HG03571 (cell line): ENCODE measurements around the gene CCR4.
"Not testable (repeated sequence)": the region's sequence is repeated elsewhere in the genome, so short reads cannot be mapped to it uniquely, and the experiment has no call there.

Source experiments
- ATAC-seq: cut with Tn5 transposase; IDR thresholded peaks from one replicate; pipeline ENCODE4 v1.9.1; 2021; ENCODE audit not compliant: unreplicated experiment

The CCR4 gene

DNA sequence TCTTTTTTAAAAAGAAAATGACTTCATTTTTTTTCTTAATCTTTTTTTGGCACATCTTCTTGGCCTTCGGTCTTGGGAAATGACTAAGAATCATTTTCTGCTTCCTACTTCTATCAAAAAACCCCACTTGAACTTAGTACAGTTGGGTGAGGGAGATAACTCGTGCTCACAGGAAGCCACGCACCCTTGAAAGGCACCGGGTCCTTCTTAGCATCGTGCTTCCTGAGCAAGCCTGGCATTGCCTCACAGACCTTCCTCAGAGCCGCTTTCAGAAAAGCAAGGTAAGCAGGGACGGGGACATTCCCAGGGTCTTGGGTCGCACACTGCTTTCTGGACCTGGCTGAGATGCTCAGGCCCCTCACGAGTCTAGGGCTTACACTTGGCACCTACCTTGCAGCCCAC lies at the start of gene CCR4:
Gene CCR4, plus strand, starts transcription at position 235 of the 402 bp plus-strand sequence. CDS start 1,779 bp downstream, outside the sequence.
- no peak for ATAC-seq

DNA sequence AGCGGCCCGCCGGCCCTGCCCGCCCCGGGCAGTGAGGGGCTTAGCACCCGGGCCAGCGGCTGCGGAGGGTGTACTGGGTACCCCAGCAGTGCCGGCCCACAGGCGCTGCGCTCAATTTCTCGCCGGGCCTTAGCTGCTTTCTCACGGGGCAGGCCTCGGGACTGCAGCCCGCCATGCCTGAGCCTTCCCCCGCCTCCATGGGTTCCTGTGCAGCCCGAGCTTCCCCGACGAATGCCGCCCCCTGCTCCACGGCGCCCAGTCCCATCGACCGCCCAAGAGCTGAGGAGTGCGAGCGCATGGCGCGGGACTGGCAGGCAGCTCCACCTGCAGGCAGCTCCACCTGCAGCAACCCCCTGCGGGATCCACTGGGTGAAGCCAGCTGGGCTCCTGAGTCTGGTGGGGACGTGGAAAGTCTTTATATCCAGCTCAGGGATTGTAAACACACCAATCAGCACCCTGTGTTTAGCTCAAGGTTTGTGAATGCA lies 48.5 kb upstream of the CCR4 start:
- ATAC-seq, result not testable (repeated sequence)

DNA sequence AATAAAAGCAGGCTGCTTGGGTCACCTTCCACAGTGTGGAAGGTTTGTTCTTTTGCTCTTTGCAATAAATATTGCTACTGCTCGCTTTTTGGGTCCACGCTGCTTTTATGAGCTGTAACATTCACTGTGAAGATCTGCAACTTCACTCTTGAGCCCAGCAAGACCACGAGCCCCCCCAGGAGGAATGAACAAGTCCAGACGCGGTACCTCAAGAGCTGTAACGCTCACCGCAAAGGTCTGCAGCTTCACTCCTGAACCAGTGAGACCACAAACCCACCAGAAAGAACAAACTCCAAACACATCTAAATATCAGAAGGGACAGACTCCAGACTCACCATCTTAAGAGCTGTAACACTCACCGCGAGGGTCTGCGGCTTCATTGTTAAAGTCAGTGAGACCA lies 47.5 kb upstream of the CCR4 start:
- no peak for ATAC-seq

DNA sequence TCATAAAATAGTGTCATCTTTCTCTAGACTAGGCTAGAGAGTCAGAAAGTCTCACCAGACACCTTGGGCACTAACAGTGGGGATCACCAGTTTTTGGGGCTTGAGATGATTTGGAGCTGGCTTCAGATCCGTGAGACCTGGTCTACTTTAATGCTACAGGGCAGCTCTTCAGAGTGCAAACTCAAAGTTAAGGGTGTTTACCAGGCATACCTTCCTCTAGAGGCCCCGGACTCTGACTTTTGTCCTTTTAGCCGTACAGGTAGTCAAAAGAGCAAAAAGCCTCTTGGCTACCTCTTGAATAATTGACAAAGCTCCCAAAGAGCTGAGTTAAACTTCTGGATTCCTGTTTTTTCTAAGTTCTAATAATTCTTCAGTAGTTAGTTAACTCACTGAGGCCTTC lies 41.4 kb upstream of the CCR4 start:
- no peak for ATAC-seq

DNA sequence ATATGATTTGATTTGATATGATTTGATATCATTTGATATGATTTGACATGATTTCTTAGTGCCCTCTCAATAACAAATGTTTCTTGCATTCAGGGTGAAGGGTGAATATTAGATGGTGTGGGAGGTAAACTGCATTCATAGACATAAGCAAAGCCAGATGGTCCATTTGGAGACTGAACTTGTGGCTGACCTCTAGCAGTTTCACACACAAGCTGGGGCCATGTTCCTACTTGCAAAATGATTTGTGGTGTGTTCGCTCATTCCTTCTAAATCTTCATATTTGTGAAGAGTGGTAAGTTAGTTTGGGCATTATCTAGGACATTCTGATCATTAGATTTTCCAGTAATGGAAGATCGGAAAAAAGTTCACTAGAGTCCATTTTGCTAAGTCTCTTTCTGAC lies 40.5 kb upstream of the CCR4 start:
- ATAC-seq, result no peak

DNA sequence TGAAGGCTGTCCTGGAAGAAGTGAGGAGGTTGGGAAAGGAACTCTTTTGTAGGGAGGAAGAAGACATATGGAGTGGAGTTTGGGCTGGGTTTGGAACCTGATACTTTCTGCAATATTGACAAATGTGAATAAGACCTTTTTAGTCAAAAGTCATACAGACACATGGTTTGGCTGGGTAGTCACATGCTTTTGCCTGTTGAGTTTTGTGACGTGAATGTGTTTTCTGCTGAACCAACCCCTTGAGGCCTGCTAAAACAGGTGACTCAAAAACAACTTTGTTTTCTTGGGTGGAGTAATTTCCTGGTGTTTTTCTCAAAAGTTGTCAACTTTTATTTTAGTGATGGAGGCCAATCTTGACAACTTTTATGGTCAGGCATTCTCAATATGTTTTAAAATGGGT lies 39.4 kb upstream of the CCR4 start:
- no peak for ATAC-seq

DNA sequence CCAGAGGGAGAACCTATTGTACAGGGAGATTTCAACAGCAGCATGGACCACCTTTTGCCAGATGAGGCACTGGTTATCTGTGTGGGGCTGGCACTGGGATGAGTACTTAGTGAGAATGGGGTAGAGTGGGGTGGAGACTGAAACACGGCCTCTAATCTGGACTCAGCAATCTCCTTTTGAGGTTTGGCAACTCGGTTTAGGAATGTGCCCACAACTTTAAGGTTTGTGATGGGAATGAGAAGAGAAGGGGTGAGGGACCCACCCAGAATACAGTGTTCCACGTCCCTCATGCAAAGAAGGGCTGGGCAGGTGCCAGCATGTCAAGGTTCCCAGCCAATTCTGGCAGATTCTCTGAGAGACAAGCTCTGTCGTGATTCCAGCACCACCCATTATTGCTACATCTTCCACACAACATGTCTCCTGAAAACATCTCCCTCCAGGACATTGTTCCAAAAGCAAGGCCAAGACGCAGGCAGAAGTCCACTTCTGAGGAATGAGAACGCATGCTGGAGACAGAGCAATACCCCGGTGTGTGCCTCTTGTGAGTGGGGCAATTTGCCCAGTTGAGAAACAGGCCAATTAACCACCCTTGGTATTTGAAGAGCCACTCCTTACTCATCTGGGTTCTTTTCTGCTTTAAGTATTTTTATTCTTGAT lies 37.5 kb upstream of the CCR4 start:
- ATAC-seq, result no peak

DNA sequence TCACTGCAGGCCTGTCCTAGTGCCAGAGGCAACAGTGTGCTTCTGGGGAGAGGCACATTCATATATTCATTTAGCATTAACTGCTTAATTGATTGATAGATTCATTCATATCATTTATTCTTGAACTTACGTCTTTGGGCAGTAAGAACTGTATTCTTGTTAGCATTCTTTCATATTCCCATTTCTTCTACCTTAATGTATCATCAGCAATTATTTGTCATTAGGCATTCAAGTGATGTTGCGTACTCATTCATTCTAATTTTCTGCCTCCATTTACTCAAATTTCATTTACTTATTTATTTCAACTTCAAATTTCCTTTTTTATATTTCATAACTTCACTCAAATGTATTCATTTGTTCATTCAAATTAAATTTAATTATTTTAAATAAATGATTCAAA lies 31.5 kb upstream of the CCR4 start:
- no peak for ATAC-seq

DNA sequence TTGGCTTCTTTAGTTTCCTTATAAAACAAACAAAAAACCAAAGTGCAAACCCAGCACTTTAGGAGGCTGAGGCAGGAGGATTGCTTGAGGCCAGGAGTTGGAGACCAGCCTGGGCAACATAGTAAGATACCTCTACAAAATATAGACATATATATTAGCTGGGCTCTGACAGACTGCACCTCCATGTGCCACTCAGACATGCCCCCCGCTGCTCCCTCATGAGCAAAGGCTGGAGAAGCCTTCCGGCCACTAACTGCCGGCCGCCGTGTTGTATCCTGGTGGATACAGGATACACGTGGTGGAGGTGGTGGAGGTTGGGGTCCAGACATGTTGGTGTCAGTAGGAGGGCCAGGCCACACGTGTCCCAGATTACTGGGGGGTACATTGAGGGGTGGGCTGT lies 29.4 kb upstream of the CCR4 start:
- ATAC-seq, result no peak

DNA sequence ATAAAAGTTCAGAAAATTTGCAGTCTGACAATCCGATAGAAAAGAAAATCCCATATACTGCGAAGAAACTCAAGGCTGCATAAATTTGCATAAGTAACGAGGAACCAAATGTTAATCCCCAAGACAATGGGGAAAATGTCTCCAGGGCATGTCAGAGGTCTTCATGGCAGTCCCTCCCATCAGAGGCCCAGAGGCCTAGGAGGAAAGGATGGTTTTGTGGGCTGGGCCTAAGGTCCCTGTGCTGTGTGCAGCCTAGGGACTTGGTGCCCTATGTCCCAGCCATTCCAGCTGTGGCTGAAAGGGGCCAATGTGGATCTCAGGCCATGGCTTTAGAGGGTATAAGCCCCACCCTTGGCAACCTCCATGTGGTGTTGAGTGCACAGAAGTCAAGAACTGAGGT lies 21.3 kb upstream of the CCR4 start:
- no peak for ATAC-seq

DNA sequence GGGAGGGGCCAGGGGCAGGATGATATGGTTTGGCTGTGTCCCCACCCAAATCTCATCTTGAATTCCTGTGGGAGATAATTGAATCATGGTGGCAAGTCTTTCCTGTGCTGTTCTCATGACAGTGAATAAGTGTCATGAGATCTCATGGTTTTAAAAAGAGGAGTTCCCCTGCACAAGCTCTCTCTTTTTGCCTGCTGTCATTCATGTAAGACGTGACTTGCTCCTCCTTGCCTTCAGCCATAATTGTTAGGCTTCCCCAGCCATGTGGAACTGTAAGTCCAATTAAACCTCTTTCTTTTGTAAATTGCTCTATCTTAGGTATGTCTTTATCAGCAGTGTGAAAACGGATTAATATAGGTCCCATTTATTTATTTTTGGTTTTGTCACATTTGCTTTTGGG lies 20.2 kb upstream of the CCR4 start:
- ATAC-seq, result not testable (repeated sequence)

DNA sequence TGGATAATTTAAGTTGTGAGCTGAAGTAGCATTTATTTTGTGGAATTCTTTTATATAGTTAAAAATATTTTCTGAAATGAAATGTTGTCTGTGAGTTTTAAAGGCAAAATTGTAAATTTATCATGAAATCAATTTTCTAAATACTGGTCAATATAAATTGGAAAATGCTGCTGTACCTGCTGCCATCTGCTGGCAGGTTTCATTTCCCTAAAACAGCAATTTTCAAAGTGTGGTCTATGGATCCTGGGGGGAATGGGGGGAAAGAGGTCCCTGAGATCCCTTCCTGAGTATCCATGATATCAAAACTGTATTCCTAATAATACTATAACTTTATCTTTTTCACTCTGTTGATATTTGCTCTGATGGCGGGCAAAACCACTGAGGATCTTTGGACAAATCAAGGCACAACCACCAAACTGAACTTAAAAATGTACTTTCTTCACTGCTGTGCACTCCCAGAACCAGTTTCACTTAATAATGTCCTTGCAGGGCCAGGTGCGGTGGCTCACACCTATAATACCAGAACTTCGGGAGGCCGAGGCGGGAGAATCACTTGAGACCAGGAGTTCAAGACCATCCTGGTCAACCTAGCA lies 17.2 kb upstream of the CCR4 start:
- ATAC-seq, result no peak

DNA sequence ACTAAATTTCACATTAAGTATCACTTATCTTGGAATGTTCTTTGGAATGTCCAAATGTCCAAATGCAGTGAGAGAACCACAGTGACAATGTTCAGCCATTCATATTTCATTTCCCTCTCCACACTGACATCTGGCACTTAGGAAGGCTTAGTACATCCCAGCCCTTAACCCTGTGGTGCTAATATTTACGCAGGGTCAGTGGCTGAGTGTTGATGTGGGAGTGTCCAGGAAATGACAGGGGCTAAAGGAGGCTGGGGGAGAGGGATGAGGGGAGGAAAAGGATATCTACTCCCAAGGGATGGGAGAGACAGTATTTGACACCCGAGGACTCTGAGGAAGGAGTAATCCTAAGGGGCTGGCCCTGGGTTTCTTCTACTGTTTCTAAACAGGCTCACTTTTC lies 14.1 kb upstream of the CCR4 start:
- no peak for ATAC-seq

DNA sequence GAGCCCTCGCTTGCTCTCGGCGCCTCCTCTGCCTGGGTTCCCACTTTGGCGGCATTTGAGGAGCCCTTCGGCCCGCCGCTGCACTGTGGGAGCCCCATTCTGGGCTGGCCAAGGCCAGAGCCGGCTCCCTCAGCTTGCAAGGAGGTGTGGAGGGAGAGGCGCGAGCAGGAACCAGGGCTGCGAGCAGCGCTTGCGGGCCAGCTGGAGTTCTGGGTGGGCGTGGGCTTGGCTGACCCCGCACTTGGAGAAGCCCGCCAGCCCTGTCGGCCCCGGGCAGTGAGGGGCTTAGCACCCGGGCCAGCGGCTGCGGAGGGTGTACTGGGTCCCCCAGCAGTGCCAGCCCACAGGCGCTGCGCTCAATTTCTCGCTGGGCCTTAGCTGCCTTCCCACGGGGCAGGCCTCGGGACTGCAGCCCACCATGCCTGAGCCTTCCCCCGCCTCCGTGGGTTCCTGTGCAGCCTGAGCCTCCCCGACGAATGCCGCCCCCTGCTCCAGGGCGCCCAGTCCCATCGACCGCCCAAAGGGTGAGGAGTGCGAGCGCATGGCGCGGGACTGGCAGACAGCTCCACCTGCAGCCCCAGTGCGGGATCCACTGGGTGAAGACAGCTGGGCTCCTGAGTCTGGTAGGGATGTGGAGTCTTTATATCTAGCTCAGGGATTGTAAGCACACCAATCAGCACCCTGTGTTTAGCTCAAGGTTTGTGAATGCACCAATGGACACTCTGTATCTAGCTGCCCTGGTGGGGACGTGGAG lies 11.7 kb upstream of the CCR4 start:
- ATAC-seq, result not testable (repeated sequence)

DNA sequence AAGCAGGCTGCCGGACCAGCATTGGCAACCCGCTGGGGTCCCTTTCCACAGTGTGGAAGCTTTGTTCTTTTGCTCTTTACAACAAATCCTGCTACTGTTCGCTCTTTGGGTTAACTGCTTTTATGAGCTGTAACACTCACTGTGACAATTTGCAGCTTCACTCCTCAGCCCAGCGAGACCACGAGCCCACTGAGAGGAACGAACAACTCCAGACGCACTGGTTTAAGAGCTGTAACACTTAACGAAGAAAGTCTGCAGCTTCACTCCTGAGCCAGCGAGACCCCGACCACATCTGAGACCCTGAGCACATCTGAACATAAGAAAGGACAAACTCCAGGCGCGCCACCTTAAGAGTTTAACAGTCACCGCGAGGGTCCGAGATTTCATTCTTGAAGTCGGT lies 10.7 kb upstream of the CCR4 start:
- no peak for ATAC-seq

DNA sequence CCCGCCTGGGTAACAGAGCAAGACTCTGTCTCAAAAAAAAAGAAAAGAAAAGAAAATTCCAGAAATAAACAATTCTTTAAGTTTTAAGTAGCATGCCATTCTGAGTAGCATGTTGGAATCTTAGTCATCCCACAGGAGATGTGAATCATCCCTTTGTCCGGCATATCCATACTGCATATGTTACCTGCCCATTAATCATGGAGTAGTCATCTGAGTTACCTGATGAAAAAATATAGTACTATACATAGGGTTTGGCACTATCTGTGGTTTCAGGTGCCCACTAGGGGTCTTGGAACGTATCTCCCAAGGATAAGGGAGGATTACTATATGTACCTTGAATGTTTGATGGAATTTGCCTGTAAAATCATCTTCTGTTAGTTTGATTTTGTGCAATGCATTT lies 6.3 kb upstream of the CCR4 start:
- ATAC-seq, result no peak

DNA sequence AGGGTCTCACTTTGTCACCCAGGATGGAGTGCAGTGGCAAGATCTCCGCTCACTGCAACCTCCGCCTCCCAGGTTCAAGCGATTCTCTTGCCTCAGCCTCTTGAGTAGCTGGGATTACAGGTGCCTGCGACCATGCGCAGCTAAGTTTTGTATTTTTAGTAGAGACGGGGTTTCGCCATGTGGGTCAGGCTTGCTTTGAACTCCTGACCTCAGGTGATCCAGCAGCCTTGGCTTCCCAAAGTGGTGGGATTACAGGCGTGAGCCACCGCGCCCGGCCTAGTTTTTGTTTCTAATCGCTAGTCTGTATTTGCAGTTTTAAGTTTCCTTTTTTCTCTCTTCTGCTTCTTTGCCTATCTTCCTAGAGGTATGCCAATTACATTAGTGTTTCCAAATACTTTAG lies 5.8 kb upstream of the CCR4 start:
- not testable (repeated sequence) for ATAC-seq

DNA sequence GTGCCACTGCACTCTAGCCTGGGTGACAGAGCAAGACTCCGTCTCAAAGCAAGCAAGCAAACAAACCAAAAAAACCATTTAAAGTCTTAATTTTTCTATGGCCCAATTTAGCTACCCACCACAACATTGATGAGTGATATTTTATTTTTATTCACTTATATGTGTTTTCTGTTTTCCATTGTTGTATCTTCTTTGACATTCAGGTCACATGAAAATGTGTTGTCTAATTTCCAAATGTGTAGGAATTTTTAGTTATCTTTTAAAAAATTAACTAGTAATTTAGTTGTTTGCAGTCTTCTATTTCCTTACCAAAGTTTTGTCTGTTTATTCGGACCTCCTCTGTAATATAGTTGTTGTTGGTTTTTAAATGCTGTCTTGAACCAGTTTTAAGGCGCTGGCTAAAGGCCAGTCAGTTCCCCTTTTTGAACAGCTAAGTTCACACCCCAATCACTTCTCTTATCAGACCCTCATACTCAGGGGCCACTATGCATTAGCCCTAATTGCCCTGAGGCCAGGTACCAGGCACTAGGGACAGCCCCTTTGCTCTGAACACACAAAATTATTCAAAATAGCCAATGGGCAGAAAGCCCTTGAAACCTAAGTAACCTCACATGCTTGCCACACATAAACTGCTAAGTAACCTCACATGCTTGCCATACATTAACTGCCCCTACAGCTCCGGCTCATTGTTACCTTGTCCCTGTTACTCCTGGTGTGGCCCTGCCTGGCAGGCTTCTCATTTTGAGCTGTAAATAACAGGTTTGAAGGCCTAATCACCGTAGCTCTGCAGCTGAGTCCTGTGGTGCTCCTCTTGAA lies 4.3 kb upstream of the CCR4 start:
- peak; percentile 14 for ATAC-seq

DNA sequence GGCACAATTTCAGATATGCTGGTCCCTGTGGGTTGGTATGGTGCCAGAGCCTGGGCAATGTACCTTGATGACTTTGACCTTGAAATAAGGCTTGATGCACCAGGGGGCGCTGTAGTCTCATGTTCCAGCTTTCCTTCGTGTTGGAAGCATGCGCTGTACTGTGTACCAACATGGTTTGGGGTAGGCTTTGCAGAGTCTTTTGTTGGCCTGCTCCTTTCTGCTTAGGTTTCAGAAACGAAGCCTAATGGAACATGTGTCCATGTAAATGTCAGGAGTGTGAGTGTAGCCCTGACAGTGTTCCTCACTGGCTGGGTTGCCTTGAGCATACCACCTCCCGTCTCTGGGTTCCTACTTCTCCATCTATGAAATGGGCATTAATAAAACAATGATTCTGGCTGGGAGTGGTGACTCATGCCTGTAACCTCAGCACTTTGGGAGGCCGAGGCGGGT lies 3.6 kb upstream of the CCR4 start:
- ATAC-seq, result peak; percentile 88

DNA sequence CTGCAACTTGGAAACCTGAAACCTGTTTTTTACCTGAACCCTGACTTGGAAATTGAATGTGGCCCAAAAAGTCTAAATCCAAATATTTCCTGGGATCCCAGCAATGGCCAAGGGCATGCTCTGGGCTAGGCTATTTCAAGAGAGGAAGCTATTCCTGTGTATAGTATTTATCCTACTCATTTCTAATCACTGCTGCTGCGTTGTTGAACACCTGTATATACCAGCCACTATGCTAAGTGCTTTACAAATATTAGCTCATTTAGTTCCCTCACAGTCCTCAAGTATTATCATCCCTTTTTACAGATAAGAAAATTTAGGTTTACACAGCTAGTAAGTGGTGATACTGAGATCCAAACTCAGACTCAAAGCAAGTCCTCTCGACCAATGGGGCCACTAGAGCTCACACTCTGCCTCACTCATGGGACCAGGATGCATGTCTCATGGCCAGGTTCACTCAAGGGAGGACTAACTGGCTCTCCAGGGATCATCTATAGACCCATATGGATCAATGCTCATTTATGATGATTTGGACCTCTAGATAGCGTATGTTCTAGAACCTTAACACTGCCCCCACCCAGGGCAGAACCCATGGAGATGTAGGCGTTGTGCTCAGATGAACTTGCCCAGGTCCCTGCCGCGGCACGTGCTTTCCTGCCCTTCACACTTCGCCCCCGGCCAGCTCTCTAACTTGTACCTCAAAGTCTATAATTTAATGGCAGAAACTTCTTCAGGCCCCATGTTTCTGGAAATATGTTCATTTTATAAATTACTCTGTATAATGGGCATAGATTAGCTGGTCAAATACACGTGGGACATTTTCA lies 2.6 kb upstream of the CCR4 start:
- ATAC-seq, result no peak
